T-helper 2 cell (primary cell): Measurements from ENCODE around the gene GAB4.

ENCODE experiments used
- DNase-seq, 5 experiments: peaks; one replicate each; pipeline versions ENCODE4 v3.0.0 to v3.0.0-alpha.2; 2012 to 2022

The GAB4 gene

DNA sequence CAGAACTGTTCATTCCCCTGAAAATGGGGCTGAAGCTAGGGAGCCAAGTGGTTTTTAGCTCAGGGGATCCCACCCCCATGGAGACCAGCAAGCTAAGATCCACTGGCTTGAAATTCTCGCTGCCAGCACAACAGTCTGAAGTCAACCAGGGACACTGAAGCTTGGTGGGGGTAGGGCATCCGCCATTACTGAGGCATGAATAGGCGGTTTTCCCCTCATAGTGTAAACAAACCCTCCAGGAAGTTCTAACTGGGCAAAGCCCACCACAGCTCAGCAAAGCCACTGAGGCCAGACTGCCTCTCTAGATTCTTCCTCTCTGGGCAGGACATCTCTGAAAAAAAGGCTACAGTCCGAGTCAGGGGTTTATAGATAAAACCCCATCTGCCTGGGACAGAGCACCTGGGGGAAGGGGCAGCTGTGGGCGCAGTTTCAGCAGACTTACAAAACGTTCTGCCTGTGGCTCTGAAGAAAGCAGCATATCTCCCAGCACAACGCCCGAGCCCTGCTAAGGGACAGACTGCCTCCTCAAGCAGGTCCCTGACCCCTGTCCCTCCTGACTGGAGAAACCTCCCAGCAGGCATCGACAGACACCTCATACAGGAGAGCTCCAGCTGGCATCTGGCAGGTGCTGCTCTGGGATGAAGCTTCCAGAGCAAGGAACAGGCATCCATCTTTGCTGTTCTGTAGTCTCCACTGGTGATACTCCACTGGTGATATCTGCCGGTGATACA is 32.7 kb downstream of the GAB4 start:
- DNase-seq = no peak

DNA sequence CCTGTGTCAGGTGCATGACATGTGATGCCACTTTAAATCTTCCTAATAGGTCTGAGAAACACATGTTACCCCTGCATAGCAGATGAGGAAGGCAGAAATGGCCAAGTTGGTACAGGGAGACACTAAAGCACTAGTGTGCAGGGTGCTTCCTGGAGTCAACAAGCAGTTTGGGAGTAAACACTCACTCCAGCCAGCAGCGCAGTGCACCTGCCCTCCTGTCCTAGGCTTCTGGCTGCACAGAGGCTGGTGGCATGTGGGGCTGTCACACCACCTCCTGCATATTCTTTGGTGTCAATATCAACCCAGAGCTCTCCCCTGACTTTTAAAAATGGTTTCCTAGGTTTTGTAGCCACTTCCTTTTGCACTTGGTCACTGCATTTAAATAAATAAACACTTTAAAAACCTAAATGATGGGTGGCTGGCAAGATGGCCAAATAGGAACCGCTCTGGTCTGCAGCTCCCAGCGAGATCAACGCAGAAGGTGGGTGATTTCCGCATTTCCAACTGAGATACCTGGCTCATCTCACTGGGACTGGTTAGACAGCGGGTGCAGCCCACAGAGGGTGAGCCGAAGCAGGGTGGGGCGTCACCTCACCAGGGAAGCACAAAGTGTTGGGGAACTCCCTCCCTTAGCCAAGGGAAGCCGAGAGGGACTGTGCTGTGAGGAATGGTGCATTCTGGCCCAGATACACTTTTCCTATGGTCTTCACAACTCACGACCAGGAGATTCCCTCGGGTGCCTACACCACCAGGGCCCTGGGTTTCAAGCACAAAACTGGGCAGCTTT is 33.5 kb downstream of the GAB4 start:
- no peak for DNase-seq

DNA sequence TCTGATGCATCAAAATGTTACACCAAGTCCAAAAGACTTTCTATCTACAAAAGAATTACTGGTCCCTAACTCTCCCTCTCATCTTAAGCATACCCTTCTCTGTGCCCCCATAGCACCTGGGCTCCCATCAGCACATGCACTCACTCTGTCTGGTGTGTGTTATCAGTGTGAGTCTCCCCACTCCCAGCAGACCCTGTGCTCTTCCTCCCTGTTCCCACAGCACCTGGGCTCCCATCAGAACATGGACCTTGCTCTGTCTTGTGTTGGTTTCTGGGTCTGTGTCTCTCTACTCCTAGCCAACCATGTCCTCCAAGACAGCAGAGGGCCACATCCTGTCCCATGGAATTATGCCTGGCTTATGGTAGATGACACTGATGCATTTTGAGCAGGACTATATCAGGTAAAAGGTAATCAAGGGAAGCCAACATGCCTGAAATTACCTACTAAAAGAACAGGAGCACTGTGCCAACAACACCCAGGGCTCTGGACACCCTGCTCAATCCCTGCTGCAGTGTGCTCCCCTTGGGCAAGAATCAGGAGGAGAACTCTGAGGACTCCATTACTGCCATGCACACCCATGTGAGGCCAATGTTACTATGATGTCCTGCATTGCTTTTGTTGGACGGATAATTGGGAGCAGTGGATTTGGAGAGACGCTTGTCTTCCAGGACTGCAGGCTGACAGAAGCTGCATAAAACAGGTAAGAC is 34.3 kb downstream of the GAB4 start:
- no peak for DNase-seq

- no peak for DNase-seq
Measured at GRCh38 chr22:16972311-16972710, 35.7 kb downstream of the GAB4 start.

GRCh38 chr22:16970446-16970845 is 37.6 kb downstream of the GAB4 start:
- peak in 1 of 5 experiments; percentile 49 for DNase-seq

DNA sequence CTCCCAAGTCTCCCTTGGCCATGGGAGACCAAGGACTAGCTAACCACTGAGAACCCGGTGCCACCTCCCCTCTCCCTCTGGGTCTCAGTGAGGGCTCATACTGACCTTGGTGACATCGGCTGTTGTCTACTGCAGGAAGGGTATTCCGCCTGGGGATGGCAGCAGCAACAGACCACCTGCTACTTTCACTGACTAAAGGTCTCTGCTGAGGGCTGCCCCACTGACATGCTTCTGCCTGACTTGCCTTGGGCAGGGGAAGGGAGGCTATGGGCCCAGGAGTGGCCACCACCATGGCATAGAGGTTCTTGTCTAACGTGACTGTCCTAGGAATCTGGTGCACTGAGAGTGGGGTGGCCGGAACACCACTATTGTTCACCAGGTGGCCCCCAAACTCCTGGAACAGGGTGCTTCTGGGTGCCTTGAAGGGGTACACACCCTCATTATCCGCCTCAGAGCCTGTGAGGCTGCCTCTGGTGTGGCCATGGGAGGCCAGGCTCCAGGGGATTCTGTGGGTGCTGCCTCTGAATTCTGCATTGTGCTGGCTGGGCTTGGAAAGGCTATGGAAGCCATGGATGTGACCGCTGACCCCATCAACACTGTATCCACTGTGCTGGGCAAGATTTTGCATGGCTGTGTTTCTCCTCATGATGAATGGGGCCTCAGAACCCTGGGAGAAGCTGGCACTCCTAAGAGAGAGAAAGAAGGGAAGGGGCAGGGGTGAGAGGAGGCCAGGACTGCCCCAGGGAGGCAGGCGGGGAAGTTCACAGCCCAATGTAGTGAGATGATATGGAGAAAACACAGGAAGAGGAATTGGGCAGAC is 38.3 kb downstream of the GAB4 start:
- no peak for DNase-seq

DNA sequence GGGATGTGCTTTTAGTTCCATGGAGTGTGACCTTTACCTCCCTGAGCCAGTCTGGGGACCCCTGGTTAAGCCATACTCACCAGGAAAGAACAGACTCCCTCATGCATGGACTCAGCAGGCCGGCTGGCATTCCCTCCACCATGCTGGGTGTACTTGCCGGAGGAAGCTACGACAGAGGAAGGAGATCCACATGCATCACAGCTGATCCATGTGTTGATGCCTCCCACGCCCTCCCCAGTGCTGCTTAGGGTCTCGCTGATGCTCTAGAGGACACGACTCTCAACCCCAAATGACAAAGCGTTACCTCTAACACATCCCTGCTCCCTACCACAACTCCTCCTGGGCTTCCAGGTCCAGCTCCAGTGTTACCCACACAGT is 39.8 kb downstream of the GAB4 start:
- no peak for DNase-seq

- DNase-seq = no peak
Measured at GRCh38 chr22:16967453-16968217, 40.4 kb downstream of the GAB4 start.

GRCh38 chr22:16966251-16966650 is 41.8 kb downstream of the GAB4 start:
- DNase-seq = no peak

DNA sequence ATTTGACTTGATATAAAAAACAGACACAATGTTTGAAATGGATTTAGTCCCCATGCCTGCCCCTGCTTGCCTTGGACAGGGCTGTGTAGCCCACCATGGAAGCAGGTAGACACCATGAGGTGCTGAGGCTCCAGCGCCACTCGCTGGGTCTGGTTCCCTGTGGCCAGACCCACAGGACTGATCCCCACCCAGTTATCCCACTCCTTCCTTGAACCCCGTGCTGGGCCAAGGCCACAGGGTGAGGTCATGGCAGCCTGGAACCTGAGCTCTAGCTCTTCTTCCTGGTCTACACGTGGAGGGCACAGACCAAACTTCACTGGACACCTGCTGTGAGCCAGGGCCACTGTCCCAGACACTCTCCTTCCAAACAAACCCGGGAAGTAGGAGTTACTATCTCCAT is 42.5 kb downstream of the GAB4 start:
- no peak for DNase-seq

DNA sequence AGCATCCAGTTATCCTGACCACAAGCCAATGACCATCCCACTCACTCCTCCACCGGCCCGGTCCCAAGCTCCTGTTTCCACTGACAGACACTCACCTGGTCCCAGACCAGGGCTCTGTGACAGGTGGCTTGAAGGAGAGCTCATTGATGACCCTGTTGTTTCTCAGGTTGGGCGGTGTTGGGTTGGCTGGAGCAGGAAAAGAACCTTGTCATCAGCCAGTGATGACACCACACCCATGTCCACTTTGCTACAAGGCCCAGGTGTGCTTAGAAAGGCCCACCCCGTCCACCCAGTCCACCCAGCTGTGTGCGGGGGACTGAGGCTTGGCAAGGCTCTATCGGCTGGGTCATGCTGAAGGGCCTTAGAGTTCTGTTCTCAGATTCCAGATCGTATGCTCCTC is 42.9 kb downstream of the GAB4 start:
- no peak for DNase-seq

- DNase-seq = no peak
Measured at GRCh38 chr22:16964366-16964765, 43.7 kb downstream of the GAB4 start.

DNA sequence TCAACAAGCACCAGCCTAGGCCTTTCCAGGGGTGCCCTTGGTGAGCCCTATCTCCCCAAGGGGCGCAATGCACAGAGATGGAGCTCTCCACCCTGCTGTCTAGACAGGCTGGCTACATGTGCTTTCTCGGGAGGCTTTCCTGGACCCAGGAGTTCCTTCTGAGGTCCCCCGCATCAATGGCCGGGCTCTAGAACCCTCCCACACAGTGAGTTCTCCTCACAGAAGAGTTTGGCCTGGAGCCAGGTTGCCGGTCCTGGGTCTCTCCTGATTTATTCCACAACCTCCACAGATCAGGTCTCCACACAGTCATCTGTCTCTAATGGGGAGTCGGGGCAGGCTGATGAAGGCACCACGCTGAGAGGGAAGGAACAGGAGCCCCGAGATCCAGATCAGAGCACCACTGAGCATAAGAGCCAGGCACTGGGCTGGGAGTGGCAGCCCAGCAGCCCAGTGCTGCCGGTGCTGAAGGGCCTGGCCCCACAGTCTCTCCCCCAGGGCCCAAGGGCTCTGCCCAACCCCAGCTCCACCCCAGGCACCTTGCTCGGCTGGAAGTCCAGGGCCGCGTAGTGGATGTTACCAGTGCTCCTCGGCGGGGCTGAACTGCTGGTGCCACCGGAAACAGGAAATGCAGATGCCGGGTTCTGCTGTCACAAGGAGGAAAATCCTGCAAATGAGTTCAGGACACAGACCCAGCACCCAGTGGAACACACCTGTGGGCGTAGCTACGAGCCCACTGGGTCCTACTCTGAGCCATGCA is 44.7 kb downstream of the GAB4 start:
- DNase-seq = no peak

DNA sequence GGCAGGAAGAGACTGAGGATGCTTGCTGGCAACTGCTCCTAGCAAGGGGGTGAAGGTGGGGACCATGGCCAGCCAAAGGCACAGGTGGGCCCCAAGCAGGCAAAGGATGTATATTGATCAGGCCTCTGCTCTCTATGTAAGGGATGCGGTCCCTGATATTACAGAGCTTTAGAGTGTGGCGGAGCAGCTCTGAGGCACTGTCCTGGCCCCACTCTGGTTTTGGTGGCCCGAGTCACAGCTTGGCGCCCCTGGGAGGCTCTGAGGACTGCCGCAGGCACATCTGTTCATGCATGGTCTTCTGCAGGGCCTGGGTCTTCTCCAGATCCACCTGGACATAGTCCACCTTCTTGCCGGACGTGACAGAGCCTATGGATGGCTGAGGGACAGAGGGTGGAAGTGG is 45.5 kb downstream of the GAB4 start:
- DNase-seq = no peak

DNA sequence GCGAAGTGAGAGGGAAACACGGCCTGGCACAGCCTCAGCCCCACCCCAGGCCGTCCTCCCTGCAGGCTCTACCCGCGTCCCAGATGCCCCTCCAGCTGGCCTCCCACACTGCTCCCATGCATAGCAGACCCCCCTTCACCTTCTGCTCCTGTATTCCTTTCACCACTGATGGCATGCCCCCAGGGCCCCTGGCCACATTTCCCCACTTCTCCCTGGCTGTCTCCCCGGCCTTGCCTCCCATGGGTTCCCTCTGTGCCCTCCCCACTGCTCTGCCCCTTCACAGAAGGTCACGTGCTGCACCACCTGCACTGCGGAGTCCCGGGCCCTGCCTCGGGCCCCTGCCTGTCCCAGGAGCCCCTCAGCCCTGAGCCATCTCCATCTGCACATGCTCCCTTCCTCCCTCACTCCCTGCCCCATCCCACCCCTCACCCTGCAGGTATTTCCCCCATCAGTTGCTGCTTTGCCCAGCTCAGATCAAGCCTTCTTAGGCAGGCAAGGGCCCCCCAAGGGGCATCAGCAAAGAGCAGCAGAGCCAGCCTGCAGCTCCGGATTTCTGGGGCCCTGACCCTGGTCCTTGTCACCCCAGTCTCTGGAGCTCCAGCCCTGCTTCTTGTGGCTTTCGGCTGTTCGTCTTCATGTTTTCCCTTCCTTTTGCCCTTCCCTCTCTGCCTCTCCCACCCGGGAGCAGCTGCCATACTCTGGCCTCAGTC is 46.4 kb downstream of the GAB4 start:
- no peak for DNase-seq

- no peak for DNase-seq
Measured at GRCh38 chr22:16960884-16961249, 47.2 kb downstream of the GAB4 start.

GRCh38 chr22:16960220-16960883 is 47.7 kb downstream of the GAB4 start:
- DNase-seq = no peak

- no peak for DNase-seq
Measured at GRCh38 chr22:16959345-16959930, 48.6 kb downstream of the GAB4 start.

DNA sequence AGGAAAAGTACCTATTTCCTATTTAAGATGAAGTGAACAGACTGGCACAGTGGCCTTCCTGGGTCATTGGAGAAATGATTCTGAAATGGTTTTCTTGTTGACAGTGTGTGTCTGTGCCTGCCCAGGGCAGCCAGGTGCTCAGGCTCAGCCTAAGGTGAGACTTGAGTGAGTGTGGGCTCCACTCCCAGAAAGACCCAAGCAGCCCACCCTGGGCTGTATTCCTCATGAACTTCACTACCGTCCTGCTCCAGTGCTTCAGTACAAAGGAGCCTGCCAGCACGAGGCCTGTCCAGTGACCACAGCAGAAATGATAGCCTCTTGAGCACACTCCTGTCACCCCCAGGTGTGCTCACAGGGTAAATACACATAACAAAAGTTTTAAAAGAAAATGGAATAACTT is 49.5 kb downstream of the GAB4 start:
- no peak for DNase-seq

DNA sequence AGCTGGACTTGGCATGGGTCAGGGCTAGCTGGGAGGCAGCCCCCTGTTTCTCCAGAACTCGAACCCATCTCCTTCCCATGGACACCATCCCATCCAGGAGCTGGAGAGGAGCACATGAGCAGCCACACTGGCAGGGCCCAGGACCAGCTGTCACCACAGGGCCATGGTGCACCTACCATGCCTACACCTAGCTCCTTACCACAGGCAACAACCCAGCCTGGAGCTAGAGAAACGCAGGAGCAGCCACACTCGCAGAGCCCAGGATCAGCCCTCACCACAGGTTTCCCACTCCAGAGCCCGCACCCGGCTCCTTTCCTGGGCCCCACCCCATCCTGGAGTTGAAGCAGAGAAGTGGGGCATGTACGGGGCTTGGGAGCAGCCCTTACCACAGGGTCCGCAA is 50.2 kb downstream of the GAB4 start:
- DNase-seq = no peak
